ENCODE measurements around the gene SLC24A1.

GRCh38 chr15:65577129-65577996 lies 44.4 kb upstream of the SLC24A1 start:
- TF ChIP-seq CTCF (IDR thresholded peaks at IDR 0.05) (no peak), POLR2A (IDR thresholded peaks at IDR 0.05) (no peak)

All from adrenal gland (tissue), 5 donors.